HepG2 (cell line): ENCODE measurements around the gene PSD4. TPM values are rescaled to one million over a fixed set of nuclear protein-coding genes. Genes with fewer than 3 reads are reported as not detected.

Experiments used
- AFF4 ChIP-seq: sonication (generic); formaldehyde crosslinking; IDR thresholded peaks from 2 replicates; pipeline ENCODE4 v1.4.0; 2020; ENCODE audit warnings: missing genetic modification reagents
- ASH2L ChIP-seq: fragments of 300-600, 200-600 bp; sonication (generic); IDR thresholded peaks from 2 replicates; pipeline ENCODE4 v1.7.0; 2017; ENCODE audit warnings: low read depth, mild to moderate bottlenecking, moderate library complexity, mixed read lengths, low read length; ENCODE audit not compliant: insufficient read length
- GFI1 ChIP-seq: sonication (generic); formaldehyde crosslinking; IDR thresholded peaks from 2 replicates; pipeline ENCODE4 v1.5.0; 2020; ENCODE audit warnings: missing genetic modification reagents, mild to moderate bottlenecking, borderline replicate concordance
- JUNB ChIP-seq: sonication (generic); formaldehyde crosslinking; IDR thresholded peaks from 2 replicates; pipeline ENCODE4 v1.8.0; 2022; ENCODE audit warnings: missing genetic modification reagents, mild to moderate bottlenecking, borderline replicate concordance
- MAFK ChIP-seq, 2 experiments: IDR thresholded peaks in 1 of 2; conservative IDR thresholded peaks in 1 of 2; 2 replicates each; pipeline ENCODE4 v1.6.1; 2011; ENCODE audit warnings: improper control_type of control experiment in 2 of 2, low read length in 2 of 2
- MEIS1 ChIP-seq: sonication (generic); formaldehyde crosslinking; IDR thresholded peaks from 2 replicates; pipeline ENCODE4 v1.9.0; 2021; ENCODE audit warnings: mild to moderate bottlenecking, missing genetic modification reagents, moderate library complexity, borderline replicate concordance
- MXI1 ChIP-seq: IDR thresholded peaks from 3 replicates; pipeline ENCODE4 v1.6.1; 2012; ENCODE audit warnings: low read depth, low read length, inconsistent platforms, borderline replicate concordance
- NFATC3 ChIP-seq: sonication (generic); formaldehyde crosslinking; IDR thresholded peaks from 2 replicates; pipeline ENCODE4 v1.5.1; 2020; ENCODE audit warnings: mild to moderate bottlenecking, missing genetic modification reagents
- NFE2L1 ChIP-seq: sonication (generic); formaldehyde crosslinking; IDR thresholded peaks from 2 replicates; pipeline ENCODE4 v1.4.0; 2020; ENCODE audit warnings: missing genetic modification reagents, mild to moderate bottlenecking, borderline replicate concordance
- NFIB ChIP-seq: sonication (generic); formaldehyde crosslinking; IDR thresholded peaks from 2 replicates; pipeline ENCODE4 v1.9.0; 2021; ENCODE audit warnings: missing genetic modification reagents, mild to moderate bottlenecking, borderline replicate concordance
- SIN3A ChIP-seq: IDR thresholded peaks from 2 replicates; pipeline ENCODE4 v1.6.1; 2011; ENCODE audit warnings: low read depth, mild to moderate bottlenecking, control low read depth, low read length, borderline replicate concordance
- SNAPC5 ChIP-seq: sonication (generic); formaldehyde crosslinking; IDR thresholded peaks from 2 replicates; pipeline ENCODE4 v1.8.1; 2023; ENCODE audit warnings: mild to moderate bottlenecking, missing genetic modification reagents, borderline replicate concordance
- STAG1 ChIP-seq: sonication (generic); formaldehyde crosslinking; IDR thresholded peaks from 2 replicates; pipeline ENCODE4 v1.4.0; 2020; ENCODE audit warnings: missing genetic modification reagents
- TAF1 ChIP-seq: sonication (generic); formaldehyde crosslinking; IDR thresholded peaks from 2 replicates; pipeline ENCODE4 v1.4.0; 2020; ENCODE audit warnings: missing genetic modification reagents
- TMF1 ChIP-seq: sonication (generic); formaldehyde crosslinking; IDR thresholded peaks from 2 replicates; pipeline ENCODE4 v1.8.1; 2022; ENCODE audit warnings: low read depth, missing genetic modification reagents
- TOPORS ChIP-seq: sonication (generic); formaldehyde crosslinking; IDR thresholded peaks from 2 replicates; pipeline ENCODE4 v1.8.0; 2023; ENCODE audit warnings: mild to moderate bottlenecking, missing genetic modification reagents
- ZBTB3 ChIP-seq: sonication (generic); formaldehyde crosslinking; IDR thresholded peaks from 2 replicates; pipeline ENCODE4 v1.4.0; 2020; ENCODE audit warnings: low read depth, mild to moderate bottlenecking, moderate library complexity, missing genetic modification reagents, borderline replicate concordance
- ZBTB37 ChIP-seq: sonication (generic); formaldehyde crosslinking; IDR thresholded peaks from 2 replicates; pipeline ENCODE4 v1.4.0; 2020; ENCODE audit warnings: mild to moderate bottlenecking, missing genetic modification reagents
- ZNF564 ChIP-seq: sonication (generic); formaldehyde crosslinking; IDR thresholded peaks from 2 replicates; pipeline ENCODE4 v1.8.1; 2023; ENCODE audit warnings: mild to moderate bottlenecking, missing genetic modification reagents
- ZNF790 ChIP-seq: sonication (generic); formaldehyde crosslinking; IDR thresholded peaks from 2 replicates; pipeline ENCODE4 v1.8.0; 2022; ENCODE audit warnings: missing genetic modification reagents, mild to moderate bottlenecking, borderline replicate concordance
- polyA plus RNA-seq, 8 experiments: library from polyadenylated mRNA; depleted of rRNA in 3 of 8; stranded (reverse) in 7 of 8; unstranded in 1 of 8; fragments of >200 nt; fragmentation: Illumina TruSeq in 4 of 8; extraction: Trizol in 4 of 8; gene quantifications; 2 replicates each; pipeline versions ENCODE4 v1.2.1 to v1.2.3, GENCODE V29; 2011 to 2016; ENCODE audit warnings: low read depth in 4 of 8, missing spikeins in 1 of 8, mixed read lengths in 1 of 8; ENCODE audit not compliant: insufficient read depth in 1 of 8
- total RNA-seq, 5 experiments: library from RNA; depleted of rRNA; stranded (reverse); fragments of >200 nt; fragmentation: Illumina TruSeq; extraction: Trizol; gene quantifications; 2 replicates each; pipeline ENCODE4 v1.2.3, GENCODE V29; 2016; ENCODE audit warnings: low read depth in 1 of 5

PSD4 gene
- total and polyA plus RNA-seq, 2 of the 13 experiments (the other 11 are each of a cell fraction or from before 2014, with no cell fraction given): 5.8 to 9.4 TPM

GRCh38 chr2:113126845-113127645 lies 46.7 kb upstream of the PSD4 start, which contains the start of gene IL1RN (continued):
- TF ChIP-seq JUNB (CRISPR knock-in tag): peak; percentile 74; the same call in 1 of the 2 replicates
- TF ChIP-seq TOPORS: 0 out of 2 replicates have a peak, but pooled peaks have one; percentile 1
- peak; percentile 25; the same call in 1 of the 2 replicates for TF ChIP-seq ZBTB3 (CRISPR knock-in tag)
- TF ChIP-seq ZNF564: peak; percentile 75; the same call in 1 of the 2 replicates
- peak; percentile 72; the same call in 1 of the 3 replicates for TF ChIP-seq MXI1
- TF ChIP-seq AFF4: 0 out of 2 replicates have a peak, but pooled peaks have one; percentile 4
- TF ChIP-seq TAF1 (CRISPR knock-in tag): peak; percentile 41; the same call in 1 of the 2 replicates
- peak; percentile 35 for TF ChIP-seq STAG1 (CRISPR knock-in tag)
- TF ChIP-seq MEIS1 (CRISPR knock-in tag): peak; percentile 95
- TF ChIP-seq ZNF790: peak; percentile 61; the same call in 1 of the 2 replicates
- TF ChIP-seq ASH2L: peak; percentile 96
- TF ChIP-seq SNAPC5 (CRISPR knock-in tag): no peak
- TF ChIP-seq ZBTB37: 0 out of 2 replicates have a peak, but pooled peaks have one; percentile 8
- TF ChIP-seq MAFK (conservative IDR thresholded peaks at IDR 0.05 in 1 of 2, IDR thresholded peaks at IDR 0.05 in 1 of 2; ENCODE audit: low read length in 2 of 2): peak; percentile 1 to 40; a peak in 2 of 4 replicates
- no peak for TF ChIP-seq NFATC3
- no peak for TF ChIP-seq NFE2L1
- TF ChIP-seq NFIB (CRISPR knock-in tag): no peak
- TF ChIP-seq GFI1 (CRISPR knock-in tag): peak; percentile 78
- 0 out of 2 replicates have a peak, but pooled peaks have one; percentile 20 for TF ChIP-seq SIN3A
- TF ChIP-seq TMF1 (CRISPR knock-in tag): no peak
